Measurements from ENCODE around the gene CUX1. TPM values are rescaled to one million over a fixed set of nuclear protein-coding genes. Genes with fewer than 3 reads are reported as not detected.

CUX1 gene
- total RNA-seq, 4 donors from 2014 or later = 52.5 to 93.6 (median 63.7) TPM

DNA sequence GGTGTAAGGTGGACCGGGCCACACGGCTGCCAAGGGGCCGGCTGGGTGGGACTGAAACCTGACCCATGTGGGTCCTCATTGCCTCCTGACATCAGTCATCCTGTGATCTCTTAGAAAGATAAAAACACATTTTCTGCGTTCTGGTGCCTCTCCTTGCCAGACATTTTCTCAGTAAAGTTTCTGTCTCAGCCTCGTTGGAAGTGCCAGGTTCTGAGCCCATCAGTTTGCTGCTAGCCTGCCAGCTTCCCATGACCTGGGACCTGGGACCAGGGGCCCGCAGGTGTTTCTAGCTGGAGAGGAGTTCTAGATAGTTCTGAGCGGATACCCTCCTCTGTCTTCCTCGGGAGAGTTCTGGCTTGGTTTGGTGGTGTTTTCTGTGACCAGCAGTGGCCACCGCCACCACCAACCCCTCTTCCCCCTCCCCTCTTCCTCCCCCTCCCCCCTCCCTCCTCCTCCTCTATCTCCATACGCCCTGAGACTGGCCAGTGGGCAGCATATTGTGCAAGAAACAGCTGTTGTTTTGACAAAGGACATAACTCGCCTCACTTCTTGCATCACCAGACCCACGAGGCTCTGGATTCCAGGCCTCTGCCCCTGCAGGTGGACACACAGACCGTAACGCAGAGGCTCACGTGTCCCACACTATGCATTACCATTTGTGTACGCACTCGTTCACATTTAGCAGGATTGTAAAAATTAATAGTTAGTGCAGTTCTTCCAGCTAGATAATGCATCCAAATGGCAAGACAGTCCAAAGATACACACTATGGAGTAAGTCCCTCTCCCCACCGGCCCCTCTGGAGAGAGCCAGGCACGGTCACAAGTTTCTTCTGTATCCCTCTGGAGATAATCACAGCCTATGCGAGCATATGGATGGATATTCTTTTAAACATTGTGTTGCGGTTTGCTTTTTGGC lies 94.6 kb downstream of the CUX1 start:
- DNase-seq (ENCODE audit: low spot score in 2 of 2) = peak in 1 of 2 donors; percentile 60
- Histone ChIP-seq H3K36me3 (peaks cover 12% of the 10 kb centered on the region), H3K27ac (no peak overlapping the region), H3K9me3 (no peaks in the 10 kb centered on the region), H3K27me3 (no peaks in the 10 kb centered on the region), H3K4me1 (no peaks in the 10 kb centered on the region), H3K4me3 (no peak overlapping the region)
- TF ChIP-seq POLR2AphosphoS5 (IDR thresholded peaks at IDR 0.05) (no peak), EP300 (IDR thresholded peaks at IDR 0.05) (no peak)
- 80% methylated on average over 21 of the region's 21 CpGs for WGBS

GRCh38 chr7:101912716-101913110 lies 95.3 kb downstream of the CUX1 start:
- Histone ChIP-seq H3K27me3 (no peaks in the 10 kb centered on the region), H3K9me3 (no peaks in the 10 kb centered on the region), H3K4me1 (no peaks in the 10 kb centered on the region), H3K36me3 (peaks cover 19% of the 10 kb centered on the region), H3K4me3 (no peak overlapping the region), H3K27ac (no peak overlapping the region)
- WGBS = 93% methylated on average over 12 of the region's 12 CpGs
- peak in 1 of 2 donors; percentile 20 for DNase-seq (ENCODE audit: low spot score in 2 of 2)
- TF ChIP-seq EP300 (IDR thresholded peaks at IDR 0.05) (no peak), POLR2AphosphoS5 (IDR thresholded peaks at IDR 0.05) (no peak), CTCF (IDR thresholded peaks at IDR 0.05) (no peak), POLR2A (IDR thresholded peaks at IDR 0.05) (no peak)

DNA sequence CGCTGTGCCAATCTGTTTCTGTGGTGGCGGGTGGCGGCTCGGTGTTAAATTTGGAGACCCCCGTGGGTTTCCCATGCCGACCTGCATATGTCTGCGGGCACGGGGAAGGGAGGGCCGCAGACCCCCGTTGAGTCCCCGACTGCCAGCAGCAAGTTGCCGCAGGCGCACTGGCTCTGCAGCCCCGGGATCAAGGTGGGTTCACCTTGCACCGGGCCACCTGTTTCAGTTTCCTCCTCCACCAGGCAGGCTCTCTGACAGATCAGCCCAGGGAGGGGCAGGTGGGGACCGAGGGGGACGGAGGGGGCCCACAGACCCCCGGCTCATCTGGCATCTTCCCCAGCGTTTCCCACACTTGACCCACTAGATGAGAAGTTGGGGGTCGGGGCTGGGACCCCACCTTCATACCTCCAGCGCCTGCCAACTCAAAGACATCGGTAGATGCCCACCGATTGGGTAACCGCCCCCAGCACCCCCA lies 95.9 kb downstream of the CUX1 start:
- Histone ChIP-seq H3K36me3 (peaks cover 24% of the 10 kb centered on the region), H3K9me3 (no peaks in the 10 kb centered on the region), H3K27ac (no peak overlapping the region), H3K4me3 (no peak overlapping the region), H3K4me1 (no peaks in the 10 kb centered on the region), H3K27me3 (no peaks in the 10 kb centered on the region)
- WGBS = 87% methylated on average over 23 of the region's 24 CpGs
- no peak for TF ChIP-seq POLR2AphosphoS5 (IDR thresholded peaks at IDR 0.05)
- TF ChIP-seq EP300 (IDR thresholded peaks at IDR 0.05) = no peak
- no peak for TF ChIP-seq CTCF (IDR thresholded peaks at IDR 0.05)
- no peak for TF ChIP-seq POLR2A (IDR thresholded peaks at IDR 0.05)
- peak in 1 of 2 donors; percentile 65 for DNase-seq (ENCODE audit: low spot score in 2 of 2)

- no peaks in the 10 kb centered on the region for H3K27me3 ChIP-seq
- no peaks in the 10 kb centered on the region for H3K4me1 ChIP-seq
- peaks cover 30% of the 10 kb centered on the region for H3K36me3 ChIP-seq
- DNase-seq (ENCODE audit: low spot score in 2 of 2) = no peak
- 69% methylated on average over 7 of the region's 7 CpGs for WGBS
- no peak overlapping the region for H3K4me3 ChIP-seq
- no peak overlapping the region for H3K27ac ChIP-seq
- no peak for TF ChIP-seq POLR2AphosphoS5 (IDR thresholded peaks at IDR 0.05)
- no peak for TF ChIP-seq CTCF (IDR thresholded peaks at IDR 0.05)
- TF ChIP-seq EP300 (IDR thresholded peaks at IDR 0.05) = no peak
- TF ChIP-seq POLR2A (IDR thresholded peaks at IDR 0.05) = no peak
- no peaks in the 10 kb centered on the region for H3K9me3 ChIP-seq
Measured at GRCh38 chr7:101913851-101914250, 96.4 kb downstream of the CUX1 start.

DNA sequence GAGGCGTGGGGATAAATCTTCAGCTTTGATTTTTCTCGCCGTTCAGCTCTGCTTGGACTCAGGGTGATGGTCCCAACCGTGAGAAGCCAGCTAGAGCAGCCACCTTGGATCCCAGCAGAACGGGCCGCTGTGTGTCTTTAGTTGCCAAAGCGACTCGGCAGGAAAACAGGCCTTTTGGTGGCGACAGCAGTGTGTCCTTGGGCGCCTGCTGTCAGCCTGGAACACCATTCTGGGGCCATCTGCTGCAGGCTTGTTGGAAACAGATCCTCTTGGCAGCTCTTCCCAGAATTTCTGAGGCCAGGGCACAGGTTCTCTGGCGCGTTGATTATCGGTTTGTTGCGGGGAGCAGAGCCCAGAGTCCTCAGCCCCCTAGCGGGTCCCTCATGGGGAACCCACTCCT lies 97.6 kb downstream of the CUX1 start:
- Histone ChIP-seq H3K27ac (no peak overlapping the region), H3K27me3 (no peaks in the 10 kb centered on the region), H3K36me3 (peaks cover 32% of the 10 kb centered on the region), H3K4me1 (no peaks in the 10 kb centered on the region), H3K4me3 (no peak overlapping the region), H3K9me3 (no peaks in the 10 kb centered on the region)
- WGBS = 82% methylated on average over 15 of the region's 15 CpGs
- peak in 1 of 2 donors; percentile 68 for DNase-seq (ENCODE audit: low spot score in 2 of 2)
- TF ChIP-seq CTCF (IDR thresholded peaks at IDR 0.05) (no peak), POLR2AphosphoS5 (IDR thresholded peaks at IDR 0.05) (no peak), POLR2A (IDR thresholded peaks at IDR 0.05) (no peak), EP300 (IDR thresholded peaks at IDR 0.05) (no peak)

Data from suprapubic skin (tissue), 4 donors.